Measurements from ENCODE around the gene ENOX2.
"Not testable (repeated sequence)": the region's sequence is repeated elsewhere in the genome, so short reads cannot be mapped to it uniquely, and the experiment has no call there.

Gene ENOX2

GRCh38 chrX:130799393-130799792, 103.6 kb downstream of the ENOX2 start:
- ATAC-seq, result no peak
- TF ChIP-seq ISL1 (CRISPR knock-in tag; IDR thresholded peaks at IDR 0.05) (no peak), ZNF70 (CRISPR knock-in tag; IDR thresholded peaks at IDR 0.05) (no peak), ZC3H10 (CRISPR knock-in tag; IDR thresholded peaks at IDR 0.05) (no peak), ZNF565 (CRISPR knock-in tag; conservative IDR thresholded peaks at IDR 0.05; ENCODE audit: low read depth) (no peak), RARB (CRISPR knock-in tag; IDR thresholded peaks at IDR 0.05) (no peak), TCF4 (CRISPR knock-in tag; IDR thresholded peaks at IDR 0.05; ENCODE audit: borderline replicate concordance) (no peak), ARNTL (CRISPR knock-in tag; IDR thresholded peaks at IDR 0.05; ENCODE audit: borderline replicate concordance, low read depth) (no peak), CREB5 (CRISPR knock-in tag; IDR thresholded peaks at IDR 0.05; ENCODE audit: low read depth) (no peak), ZNF8 (CRISPR knock-in tag; IDR thresholded peaks at IDR 0.05) (no peak)

- TF ChIP-seq RARB (CRISPR knock-in tag; IDR thresholded peaks at IDR 0.05) (no peak), GLIS3 (CRISPR knock-in tag; IDR thresholded peaks at IDR 0.05) (no peak), TSHZ2 (CRISPR knock-in tag; IDR thresholded peaks at IDR 0.05) (no peak), POU6F1 (CRISPR knock-in tag; IDR thresholded peaks at IDR 0.05; ENCODE audit: borderline replicate concordance, low read depth) (no peak), TOX (CRISPR knock-in tag; IDR thresholded peaks at IDR 0.05; ENCODE audit: borderline replicate concordance) (no peak)
- TF ChIP-seq, protein P1, sequence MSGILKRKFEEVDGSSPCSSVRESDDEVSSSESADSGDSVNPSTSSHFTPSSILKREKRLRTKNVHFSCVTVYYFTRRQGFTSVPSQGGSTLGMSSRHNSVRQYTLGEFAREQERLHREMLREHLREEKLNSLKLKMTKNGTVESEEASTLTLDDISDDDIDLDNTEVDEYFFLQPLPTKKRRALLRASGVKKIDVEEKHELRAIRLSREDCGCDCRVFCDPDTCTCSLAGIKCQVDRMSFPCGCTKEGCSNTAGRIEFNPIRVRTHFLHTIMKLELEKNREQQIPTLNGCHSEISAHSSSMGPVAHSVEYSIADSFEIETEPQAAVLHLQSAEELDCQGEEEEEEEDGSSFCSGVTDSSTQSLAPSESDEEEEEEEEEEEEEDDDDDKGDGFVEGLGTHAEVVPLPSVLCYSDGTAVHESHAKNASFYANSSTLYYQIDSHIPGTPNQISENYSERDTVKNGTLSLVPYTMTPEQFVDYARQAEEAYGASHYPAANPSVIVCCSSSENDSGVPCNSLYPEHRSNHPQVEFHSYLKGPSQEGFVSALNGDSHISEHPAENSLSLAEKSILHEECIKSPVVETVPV (CRISPR knock-in tag; IDR thresholded peaks at IDR 0.05), result no peak
Measured at GRCh38 chrX:130793975-130794374, 109.0 kb downstream of the ENOX2 start.

DNA sequence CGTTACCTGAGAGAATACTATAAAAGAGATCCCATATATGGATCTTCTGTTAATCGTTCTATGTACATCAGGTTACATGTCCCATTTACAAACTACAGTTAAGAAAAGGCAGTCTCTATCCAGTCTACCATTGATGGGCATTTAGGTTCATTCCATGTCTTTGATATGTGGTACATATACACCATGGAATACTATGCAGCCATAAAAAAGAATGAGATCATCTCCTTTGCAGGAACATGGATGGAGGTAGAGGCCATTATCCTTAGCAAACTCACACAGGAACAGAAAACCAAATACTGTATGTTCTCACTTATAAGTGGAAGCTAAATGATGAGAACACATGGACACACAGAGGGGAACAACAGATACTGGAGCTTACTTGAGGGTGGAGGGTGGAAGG, 111.1 kb downstream of the ENOX2 start:
- not testable (repeated sequence) for ATAC-seq

More at GRCh38 chrX:130793975-130794374, 109.0 kb downstream of the ENOX2 start:
- ATAC-seq, result peak; percentile 19; the same call in 1 of the 3 replicates

DNA sequence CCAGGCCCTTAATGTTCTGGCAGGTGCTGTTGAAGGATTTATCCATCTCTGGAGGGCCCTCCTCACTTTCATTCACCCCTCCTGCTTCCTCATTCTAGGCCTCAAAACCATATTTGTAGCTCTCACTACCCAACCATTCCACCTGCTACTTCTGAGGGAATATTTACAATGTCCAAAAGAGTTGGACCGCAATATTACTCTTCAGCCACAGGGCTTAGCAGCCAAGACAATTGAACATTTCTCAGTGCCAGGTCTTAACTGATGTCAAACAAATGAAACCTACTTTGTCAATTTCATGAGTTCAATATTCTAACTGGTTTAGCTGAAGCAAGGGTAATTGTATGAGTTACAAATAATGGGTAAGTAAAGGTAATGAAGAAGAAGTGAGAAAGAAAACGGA, 113.2 kb downstream of the ENOX2 start:
- TF ChIP-seq PATZ1 (CRISPR knock-in tag; IDR thresholded peaks at IDR 0.05; ENCODE audit: borderline replicate concordance), result no peak
- no peak for TF ChIP-seq TCF4 (CRISPR knock-in tag; IDR thresholded peaks at IDR 0.05; ENCODE audit: borderline replicate concordance)
- no peak for TF ChIP-seq PPARA (CRISPR knock-in tag; IDR thresholded peaks at IDR 0.05; ENCODE audit: borderline replicate concordance)
- no peak for TF ChIP-seq GLIS3 (CRISPR knock-in tag; IDR thresholded peaks at IDR 0.05)
- TF ChIP-seq BACH2 (CRISPR knock-in tag; IDR thresholded peaks at IDR 0.05; ENCODE audit: borderline replicate concordance), result no peak
- TF ChIP-seq TSHZ2 (CRISPR knock-in tag; IDR thresholded peaks at IDR 0.05), result no peak
- no peak for TF ChIP-seq ISL1 (CRISPR knock-in tag; IDR thresholded peaks at IDR 0.05)
- no peak for TF ChIP-seq ZFP3 (CRISPR knock-in tag; IDR thresholded peaks at IDR 0.05)
- no peak for ATAC-seq

Data from SK-N-SH treated with all-trans-retinoic acid at 6 μM for 48 hours (cell line).